Sigmoid colon (tissue), 7 donors: ENCODE results near the gene HELZ. TPM values are rescaled to one million over a fixed set of nuclear protein-coding genes. Genes with fewer than 3 reads are reported as not detected.

Experiments
- DNase-seq: peaks from one replicate; pipeline ENCODE4 v3.0.0-alpha.2; 2019
- H3K27ac ChIP-seq, 4 donors: fragments of 200-600 bp; sonication (generic); one replicate each; pipeline ENCODE4 v1.5.1; 2016 to 2019; ENCODE audit warnings: mild to moderate bottlenecking in 1 of 4
- H3K27me3 ChIP-seq, 3 donors: fragments of 200-600 bp; sonication (generic); one replicate each; pipeline ENCODE4 v1.5.1; 2019; ENCODE audit warnings: mild to moderate bottlenecking in 1 of 3
- H3K36me3 ChIP-seq, 4 donors: fragments of 200-600 bp; sonication (generic); one replicate each; pipeline ENCODE4 v1.5.1; 2016 to 2019
- H3K4me1 ChIP-seq, 4 donors: fragments of 200-600 bp; sonication (generic); one replicate each; pipeline ENCODE4 v1.5.1; 2017 to 2019
- H3K4me3 ChIP-seq, 4 donors: fragments of 200-600 bp; sonication (generic); one replicate each; pipeline ENCODE4 v1.5.1; 2017 to 2019; ENCODE audit warnings: mild to moderate bottlenecking in 2 of 4, moderate library complexity in 1 of 4
- H3K9me3 ChIP-seq, 4 donors: fragments of 200-600 bp in 3 of 4; sonication (generic) in 3 of 4; one replicate each; pipeline versions ENCODE4 v1.5.1 to v1.6.1; 2013 to 2019
- EP300 ChIP-seq, 4 donors: sonication (generic); formaldehyde crosslinking; IDR thresholded peaks; one replicate each; pipeline ENCODE4 v1.6.1; 2017; ENCODE audit warnings: antibody characterized with exemption in 4 of 4
- POLR2A ChIP-seq, 2 donors: fragments of 450-650 bp; IDR thresholded peaks; one replicate each; pipeline ENCODE4 v1.6.1; 2016; ENCODE audit warnings: antibody characterized with exemption in 2 of 2, mild to moderate bottlenecking in 2 of 2, moderate library complexity in 2 of 2
- POLR2AphosphoS5 ChIP-seq, 4 donors: sonication (generic); formaldehyde crosslinking; IDR thresholded peaks; one replicate each; pipeline ENCODE4 v1.6.1; 2017; ENCODE audit warnings: antibody characterized with exemption in 4 of 4
- WGBS, 2 donors: extraction: QIAGEN DNeasy Blood & Tissue Kit; methylation state at CpG; one replicate each; pipeline ENCODE4 v1.1.7; 2013; 5-methylcytosine and 5-hydroxymethylcytosine counted together
- intact Hi-C: fragments of 100-400 bp; cut with DNase I; formaldehyde crosslinking; loops from one replicate; pipeline ENCODE4 v1.15.1; 2023
- polyA plus RNA-seq, 3 donors: library from polyadenylated mRNA; stranded (reverse); fragments of 200-250 nt; gene quantifications; one replicate each; pipeline ENCODE4 v1.2.3, GENCODE V29; 2013
- total RNA-seq, 4 donors: library from RNA; depleted of rRNA; stranded (reverse); fragments of >200 nt; gene quantifications; one replicate each; pipeline ENCODE4 v1.1.0, GENCODE V29; 2016
- TF ChIP-seq, protein P1 (sequence below), 4 experiments: fragments of 450-650 bp in 3 of 4; fragments of 200-600 bp in 1 of 4; IDR thresholded peaks; one replicate each; pipeline ENCODE4 v1.5.1; 2016 to 2019; ENCODE audit warnings: antibody characterized with exemption in 4 of 4, mild to moderate bottlenecking in 3 of 4, moderate library complexity in 2 of 4
- donor health status: healthy with polysubstance abuse.
- donor health status: Bipolar disorder and iron deficiency.
- donor health status: healthy.

The HELZ gene
- total and polyA plus RNA-seq, 7 donors: 2.4 to 61.5 (median 31.7) TPM

DNA sequence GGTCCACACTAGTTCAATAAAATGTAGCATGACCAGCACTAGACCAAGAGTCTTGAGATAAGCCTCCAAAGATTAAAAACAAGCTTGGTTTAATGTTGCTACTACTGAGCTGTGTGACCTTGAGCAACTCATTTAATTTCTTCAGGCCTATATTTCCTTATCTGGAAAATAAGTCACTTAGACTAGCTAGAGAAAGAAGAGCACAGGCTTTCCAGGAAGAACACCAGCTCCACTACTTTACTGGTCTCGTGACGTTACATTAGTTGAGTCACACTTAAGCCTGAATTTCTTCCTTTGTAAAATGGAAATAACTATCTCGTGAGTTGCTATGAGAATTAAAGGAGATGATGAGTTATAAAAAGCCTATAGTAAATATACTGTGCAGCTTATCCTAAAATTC is 5.4 kb downstream of the HELZ start:
- intact Hi-C loops: no loop called here
- 67 to 71% methylated on average over 3 of the region's 3 CpGs for WGBS, 2 donors
- H3K27ac ChIP-seq: peak overlapping the region in 2 of 4 donors; percentile 18 to 55
- no peak for TF ChIP-seq EP300 (IDR thresholded peaks at IDR 0.05)
- TF ChIP-seq POLR2AphosphoS5 (IDR thresholded peaks at IDR 0.05): peak in 1 of 4 donors; percentile 34
- TF ChIP-seq, protein P1, sequence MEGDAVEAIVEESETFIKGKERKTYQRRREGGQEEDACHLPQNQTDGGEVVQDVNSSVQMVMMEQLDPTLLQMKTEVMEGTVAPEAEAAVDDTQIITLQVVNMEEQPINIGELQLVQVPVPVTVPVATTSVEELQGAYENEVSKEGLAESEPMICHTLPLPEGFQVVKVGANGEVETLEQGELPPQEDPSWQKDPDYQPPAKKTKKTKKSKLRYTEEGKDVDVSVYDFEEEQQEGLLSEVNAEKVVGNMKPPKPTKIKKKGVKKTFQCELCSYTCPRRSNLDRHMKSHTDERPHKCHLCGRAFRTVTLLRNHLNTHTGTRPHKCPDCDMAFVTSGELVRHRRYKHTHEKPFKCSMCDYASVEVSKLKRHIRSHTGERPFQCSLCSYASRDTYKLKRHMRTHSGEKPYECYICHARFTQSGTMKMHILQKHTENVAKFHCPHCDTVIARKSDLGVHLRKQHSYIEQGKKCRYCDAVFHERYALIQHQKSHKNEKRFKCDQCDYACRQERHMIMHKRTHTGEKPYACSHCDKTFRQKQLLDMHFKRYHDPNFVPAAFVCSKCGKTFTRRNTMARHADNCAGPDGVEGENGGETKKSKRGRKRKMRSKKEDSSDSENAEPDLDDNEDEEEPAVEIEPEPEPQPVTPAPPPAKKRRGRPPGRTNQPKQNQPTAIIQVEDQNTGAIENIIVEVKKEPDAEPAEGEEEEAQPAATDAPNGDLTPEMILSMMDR (IDR thresholded peaks at IDR 0.05): no peak
- no peak for TF ChIP-seq POLR2A (IDR thresholded peaks at IDR 0.05)
- DNase-seq: no peak
- peaks cover 0 to 49% (median 43%) of the 10 kb centered on the region in 4 donors for H3K4me1 ChIP-seq
- H3K36me3 ChIP-seq: peaks cover 5 to 46% (median 23%) of the 10 kb centered on the region in 4 donors
- H3K9me3 ChIP-seq: no peaks in the 10 kb centered on the region
- no peaks in the 10 kb centered on the region for H3K27me3 ChIP-seq
- no peak overlapping the region for H3K4me3 ChIP-seq

DNA sequence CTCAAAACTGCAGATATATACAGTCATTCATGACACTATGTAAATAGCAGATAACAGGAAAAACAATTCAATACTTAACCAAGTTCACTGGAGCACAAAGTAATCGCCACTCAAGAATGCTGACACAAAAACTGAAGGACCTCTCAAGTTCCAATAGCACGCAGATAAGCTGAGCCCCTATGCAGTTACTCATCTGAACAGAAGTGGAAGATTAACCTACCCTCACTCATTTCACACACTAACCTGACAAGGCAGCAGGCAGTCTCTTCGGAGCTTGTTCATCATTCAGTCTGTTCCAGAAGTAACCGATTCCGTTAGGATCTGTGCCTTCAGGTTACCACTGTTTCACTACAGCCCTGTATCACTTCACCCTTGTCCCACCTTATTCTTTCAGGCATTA is 6.0 kb downstream of the HELZ start:
- peak overlapping the region in 1 of 4 donors; percentile 55 for H3K27ac ChIP-seq
- H3K4me1 ChIP-seq: peaks cover 0 to 46% (median 39%) of the 10 kb centered on the region in 4 donors
- no peak for DNase-seq
- intact Hi-C loops: no loop called here
- WGBS, 2 donors: 94 to 95% methylated on average over 5 of the region's 5 CpGs
- H3K36me3 ChIP-seq: peaks cover 5 to 49% (median 23%) of the 10 kb centered on the region in 4 donors
- H3K27me3 ChIP-seq: no peaks in the 10 kb centered on the region
- no peak overlapping the region for H3K4me3 ChIP-seq
- TF ChIP-seq, protein P1 (IDR thresholded peaks at IDR 0.05): no peak
- TF ChIP-seq POLR2AphosphoS5 (IDR thresholded peaks at IDR 0.05) (no peak), POLR2A (IDR thresholded peaks at IDR 0.05) (no peak), EP300 (IDR thresholded peaks at IDR 0.05) (no peak)
- no peaks in the 10 kb centered on the region for H3K9me3 ChIP-seq

DNA sequence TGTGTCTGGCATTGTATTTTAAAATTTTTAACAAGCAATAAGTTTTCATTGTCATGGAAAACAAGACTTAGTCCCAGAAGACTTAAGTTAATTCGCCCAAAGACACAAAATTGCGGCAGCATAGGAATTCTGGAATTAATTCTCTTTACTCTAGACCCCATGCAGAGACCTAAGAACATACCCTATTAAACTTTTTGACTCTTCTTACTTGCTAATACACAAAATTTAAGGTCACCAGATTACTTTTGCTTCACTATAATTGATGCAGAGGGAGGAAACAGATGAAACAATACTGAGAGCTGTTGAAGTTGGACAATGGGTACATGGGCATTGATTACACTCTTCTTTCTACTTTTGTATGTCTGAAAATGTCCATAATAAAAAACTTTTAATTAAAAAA is 12.6 kb downstream of the HELZ start:
- H3K4me3 ChIP-seq: no peak overlapping the region
- no peak overlapping the region for H3K27ac ChIP-seq
- 98 to 99% methylated on average over 2 of the region's 2 CpGs for WGBS, 2 donors
- H3K27me3 ChIP-seq: no peaks in the 10 kb centered on the region
- DNase-seq: no peak
- peaks cover 0 to 29% (median 12%) of the 10 kb centered on the region in 4 donors for H3K36me3 ChIP-seq
- peaks cover 0 to 9% (median 5%) of the 10 kb centered on the region in 4 donors for H3K4me1 ChIP-seq
- H3K9me3 ChIP-seq: no peaks in the 10 kb centered on the region
- intact Hi-C loops: no loop called here
- TF ChIP-seq, protein P1 (IDR thresholded peaks at IDR 0.05): no peak
- TF ChIP-seq EP300 (IDR thresholded peaks at IDR 0.05) (no peak), POLR2A (IDR thresholded peaks at IDR 0.05) (no peak), POLR2AphosphoS5 (IDR thresholded peaks at IDR 0.05) (no peak)

DNA sequence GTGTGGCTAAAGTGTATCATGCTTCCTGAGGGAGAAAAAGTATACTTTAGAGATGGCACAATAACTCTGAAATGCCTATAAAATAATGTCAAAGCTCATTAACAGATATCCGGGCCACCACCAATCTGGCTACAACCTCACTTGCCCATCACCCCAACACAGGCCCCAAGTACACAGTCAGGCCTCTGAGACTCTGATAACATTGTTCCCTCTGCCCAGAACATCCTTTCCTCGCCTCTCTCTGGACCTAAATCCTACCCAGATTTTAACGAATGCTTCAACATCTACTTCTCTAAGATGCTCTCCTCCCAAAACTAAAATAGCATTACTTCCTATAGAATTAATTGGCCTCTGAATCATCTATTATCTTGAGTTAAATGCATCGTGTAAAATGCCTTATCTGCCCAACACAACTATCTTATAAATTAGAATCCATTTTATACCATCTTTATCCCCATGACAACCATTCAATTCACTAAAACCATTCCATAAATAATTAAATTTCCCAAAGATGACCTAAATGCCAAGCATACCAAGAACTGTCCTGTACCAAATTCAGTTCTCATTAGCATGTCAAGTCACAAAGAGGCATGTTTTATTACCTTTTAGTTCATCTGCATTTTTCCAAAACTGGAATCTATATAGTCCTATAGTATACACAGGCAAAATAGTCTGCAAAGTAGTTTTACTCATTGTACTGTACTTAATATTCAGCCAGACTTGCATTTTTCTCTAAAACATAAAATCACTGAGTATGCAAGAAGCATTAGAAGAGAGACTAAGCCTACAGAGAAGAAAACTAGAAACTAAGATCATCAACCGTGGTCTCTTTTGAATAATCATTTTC is 15.7 kb downstream of the HELZ start:
- intact Hi-C loops: no loop called here
- WGBS, 2 donors: 89 to 95% methylated on average over 5 of the region's 5 CpGs
- Histone ChIP-seq H3K27me3 (no peaks in the 10 kb centered on the region), H3K4me3 (no peak overlapping the region), H3K9me3 (no peaks in the 10 kb centered on the region), H3K27ac (no peak overlapping the region), H3K36me3 (peaks cover 0 to under 1% (median 0%) of the 10 kb centered on the region in 4 donors), H3K4me1 (peaks cover 0 to 19% (median 11%) of the 10 kb centered on the region in 4 donors)
- TF ChIP-seq POLR2AphosphoS5 (IDR thresholded peaks at IDR 0.05): no peak
- no peak for TF ChIP-seq EP300 (IDR thresholded peaks at IDR 0.05)
- TF ChIP-seq, protein P1 (IDR thresholded peaks at IDR 0.05): no peak
- no peak for DNase-seq
